CD4-positive, CD25-positive, alpha-beta regulatory T cell (primary cell): ENCODE data around the gene SMURF1. TPM values are rescaled to one million over a fixed set of nuclear protein-coding genes. Genes with fewer than 3 reads are reported as not detected.
A peak's percentile ranks its signal among the peaks of the same experiment; 100 is the strongest.

ENCODE experiments used
- ATAC-seq, 2 donors: fragments of 150-1000 bp; cut with Tn5 transposase; one replicate each; pipeline ENCODE4 v1.10.0; 2021; ENCODE audit warnings: low read depth in 2 of 2, moderate number of reproducible peaks in 2 of 2, moderate library complexity in 1 of 2
- DNase-seq, 3 donors: peaks; one replicate each; pipeline versions ENCODE4 v3.0.0 to v3.0.0-alpha.2; 2012 to 2022; ENCODE audit warnings: mixed read lengths in 1 of 3
- H3K27ac ChIP-seq: one replicate; pipeline ENCODE4 v1.7.0; 2013; ENCODE audit warnings: mild to moderate bottlenecking, low read length; ENCODE audit not compliant: insufficient read depth, poor library complexity, severe bottlenecking
- H3K27me3 ChIP-seq: one replicate; pipeline ENCODE4 v1.7.0; 2013; ENCODE audit warnings: low read length; ENCODE audit not compliant: control insufficient read depth, insufficient read depth
- H3K36me3 ChIP-seq: one replicate; pipeline ENCODE4 v1.7.0; 2013; ENCODE audit warnings: mild to moderate bottlenecking, low read length, moderate library complexity; ENCODE audit not compliant: control insufficient read depth, insufficient read depth
- H3K4me1 ChIP-seq: 2 replicates; pipeline ENCODE4 v1.7.0; 2013; ENCODE audit warnings: mild to moderate bottlenecking, low read length; ENCODE audit not compliant: insufficient read depth, control insufficient read depth, poor library complexity, severe bottlenecking
- H3K4me3 ChIP-seq: one replicate; pipeline ENCODE4 v1.7.0; 2013; ENCODE audit warnings: low read depth, mild to moderate bottlenecking, low read length, moderate library complexity
- H3K9me3 ChIP-seq, 2 experiments: 1 replicate in 1 of 2; 2 replicates in 1 of 2; pipeline ENCODE4 v1.7.0; 2013; ENCODE audit warnings: low read length in 2 of 2, mild to moderate bottlenecking in 1 of 2, moderate library complexity in 1 of 2; ENCODE audit not compliant: control insufficient read depth in 2 of 2
- H3K27ac Mint-ChIP-seq, 3 donors: one replicate each; pipeline ENCODE4 v1.8.0; 2020 to 2022; ENCODE audit warnings: mild to moderate bottlenecking in 3 of 3, mixed read lengths in 3 of 3, moderate library complexity in 2 of 3
- H3K27me3 Mint-ChIP-seq: one replicate; pipeline ENCODE4 v1.8.0; 2022; ENCODE audit warnings: mild to moderate bottlenecking, mixed read lengths
- H3K36me3 Mint-ChIP-seq: one replicate; pipeline ENCODE4 v1.8.0; 2020; ENCODE audit warnings: mixed read lengths
- H3K4me1 Mint-ChIP-seq, 4 donors: one replicate each; pipeline ENCODE4 v1.8.0; 2020 to 2022; ENCODE audit warnings: mixed read lengths in 4 of 4, mild to moderate bottlenecking in 1 of 4
- H3K4me3 Mint-ChIP-seq, 4 donors: one replicate each; pipeline ENCODE4 v1.8.0; 2020 to 2022; ENCODE audit warnings: mild to moderate bottlenecking in 4 of 4, mixed read lengths in 4 of 4, moderate library complexity in 3 of 4
- H3K9me3 Mint-ChIP-seq, 7 donors: one replicate each; pipeline ENCODE4 v1.8.0; 2020 to 2022; ENCODE audit warnings: mixed read lengths in 7 of 7, mild to moderate bottlenecking in 3 of 7, moderate library complexity in 2 of 7
- polyA plus RNA-seq, 4 donors: library from polyadenylated mRNA; unstranded; fragments of 300-500 nt; fragmentation: Illumina TruSeq; gene quantifications; one replicate each; pipeline ENCODE4 v1.2.3, GENCODE V29; 2021
- total RNA-seq: library from RNA; stranded (reverse); gene quantifications from one replicate; pipeline ENCODE4 v1.2.3, GENCODE V29; 2022

SMURF1 gene
- total and polyA plus RNA-seq, 5 donors from 2014 or later: 1.3 to 35.3 (median 1.7) TPM

DNA sequence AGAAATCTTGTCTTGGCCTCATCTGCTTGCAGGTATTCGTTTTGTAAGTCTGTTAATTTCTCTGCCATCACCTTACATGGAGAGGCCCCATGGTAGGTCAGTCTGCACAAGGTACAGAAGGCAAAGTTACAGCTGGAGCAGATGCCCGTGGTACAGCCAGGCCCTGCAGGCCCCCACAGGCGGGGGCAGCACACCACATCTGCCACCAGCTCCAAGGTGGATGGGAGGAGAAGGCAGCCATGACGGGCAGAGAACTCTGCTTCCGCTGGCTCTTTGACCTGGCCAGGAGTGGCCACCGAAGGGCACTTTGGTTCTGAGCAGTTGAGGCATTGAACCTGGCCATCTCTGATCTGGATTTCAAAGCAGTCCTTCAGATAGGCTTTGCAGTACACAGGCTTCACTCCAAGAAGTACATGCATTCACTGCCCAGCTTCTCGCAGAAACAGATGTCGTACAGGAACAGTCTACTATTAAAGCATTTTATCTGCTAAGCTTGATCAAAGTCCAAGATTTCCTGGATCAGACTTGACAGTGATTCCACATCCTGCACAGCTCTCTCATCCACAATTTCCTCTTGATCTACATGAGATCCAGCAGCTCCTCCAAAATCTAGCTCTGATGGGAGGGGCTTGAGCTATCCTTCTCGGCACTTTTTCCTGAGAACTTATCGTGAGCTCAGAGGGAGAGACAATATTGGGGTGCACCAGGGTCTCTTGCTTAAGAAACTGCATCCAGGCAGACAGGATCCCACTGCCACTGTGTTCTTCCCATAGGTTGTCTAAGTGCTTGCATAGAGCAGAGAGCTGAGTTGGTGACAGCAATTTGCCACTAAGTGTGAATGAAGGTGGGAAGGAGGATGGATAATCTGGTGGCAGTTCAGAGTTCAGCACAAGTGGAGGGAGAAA lies 144.8 kb downstream of the SMURF1 start:
- Histone ChIP-seq H3K4me3 (no peak overlapping the region), H3K27ac (no peak overlapping the region), H3K36me3 (peaks cover 84% of the 10 kb centered on the region), H3K4me1 (no peaks in the 10 kb centered on the region), H3K9me3 (no peaks in the 10 kb centered on the region), H3K27me3 (no peaks in the 10 kb centered on the region)
- peak overlapping the region in 1 of 4 donors; percentile 19 for H3K4me3 Mint-ChIP-seq
- H3K36me3 Mint-ChIP-seq: peaks cover 41% of the 10 kb centered on the region
- no peaks in the 10 kb centered on the region for H3K27me3 Mint-ChIP-seq
- H3K27ac Mint-ChIP-seq: peak overlapping the region in 2 of 3 donors; percentile 20 to 48
- peaks cover 0 to 3% (median 0%) of the 10 kb centered on the region in 4 donors for H3K4me1 Mint-ChIP-seq
- H3K9me3 Mint-ChIP-seq: no peaks in the 10 kb centered on the region
- no peak for ATAC-seq
- DNase-seq: no peak

DNA sequence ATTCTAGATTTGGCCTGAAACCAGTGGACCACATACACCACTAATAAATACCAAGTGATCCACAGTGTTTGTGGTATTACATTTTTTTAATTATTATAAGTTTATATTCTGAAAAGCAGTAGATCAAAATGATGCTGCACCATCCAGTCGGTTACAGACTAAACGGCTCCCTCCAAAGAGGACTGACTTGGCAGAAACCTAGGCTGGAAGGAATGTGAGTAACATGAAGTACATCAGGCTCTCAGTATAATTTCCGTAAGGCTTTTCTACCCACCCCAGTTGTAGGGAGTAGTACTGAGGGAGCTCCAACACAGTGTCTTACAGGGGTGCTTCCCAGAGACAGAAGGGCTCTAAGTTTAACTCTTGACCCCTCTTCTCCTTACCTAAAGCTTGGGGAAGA lies 146.1 kb downstream of the SMURF1 start:
- H3K9me3 ChIP-seq: no peaks in the 10 kb centered on the region
- H3K4me3 Mint-ChIP-seq: no peak overlapping the region
- DNase-seq: no peak
- H3K4me1 Mint-ChIP-seq: peaks cover 0 to 3% (median 0%) of the 10 kb centered on the region in 4 donors
- H3K27ac Mint-ChIP-seq: peak overlapping the region in 1 of 3 donors; percentile 23
- no peak for ATAC-seq
- no peaks in the 10 kb centered on the region for H3K9me3 Mint-ChIP-seq
- H3K4me3 ChIP-seq: no peak overlapping the region
- no peak overlapping the region for H3K27ac ChIP-seq
- H3K27me3 ChIP-seq: no peaks in the 10 kb centered on the region
- H3K36me3 Mint-ChIP-seq: peaks cover 44% of the 10 kb centered on the region
- no peaks in the 10 kb centered on the region for H3K4me1 ChIP-seq
- H3K36me3 ChIP-seq: peaks cover 87% of the 10 kb centered on the region
- H3K27me3 Mint-ChIP-seq: no peaks in the 10 kb centered on the region

DNA sequence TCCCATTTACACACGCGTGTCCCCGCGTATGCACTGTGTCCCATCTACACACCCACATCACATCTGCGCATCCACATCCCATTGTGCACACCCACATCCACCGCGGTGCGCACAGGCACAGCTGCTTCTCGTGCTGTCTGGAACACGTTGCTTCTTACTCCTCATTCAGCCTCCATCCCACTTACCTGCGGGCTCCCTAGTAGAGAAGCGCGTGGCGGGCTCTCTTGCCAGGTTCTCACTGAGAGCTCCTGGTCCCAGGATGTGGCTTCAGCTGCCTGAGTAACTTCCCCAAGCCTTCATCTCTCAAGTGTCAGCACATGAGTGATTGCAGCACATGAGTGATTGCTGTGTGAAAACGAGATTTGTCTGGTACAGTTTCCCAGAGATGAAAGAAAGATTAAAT lies 147.8 kb downstream of the SMURF1 start:
- Histone ChIP-seq H3K4me3 (no peak overlapping the region), H3K36me3 (peaks cover 94% of the 10 kb centered on the region), H3K27me3 (no peaks in the 10 kb centered on the region), H3K27ac (no peak overlapping the region), H3K4me1 (no peaks in the 10 kb centered on the region), H3K9me3 (no peaks in the 10 kb centered on the region)
- H3K27ac Mint-ChIP-seq: no peak overlapping the region
- peaks cover 0 to 3% (median 0%) of the 10 kb centered on the region in 4 donors for H3K4me1 Mint-ChIP-seq
- no peak overlapping the region for H3K4me3 Mint-ChIP-seq
- H3K9me3 Mint-ChIP-seq: no peaks in the 10 kb centered on the region
- no peaks in the 10 kb centered on the region for H3K27me3 Mint-ChIP-seq
- peaks cover 45% of the 10 kb centered on the region for H3K36me3 Mint-ChIP-seq
- DNase-seq (no peak), ATAC-seq (no peak)

- Histone ChIP-seq H3K4me3 (no peak overlapping the region), H3K27ac (no peak overlapping the region), H3K27me3 (no peaks in the 10 kb centered on the region), H3K4me1 (no peaks in the 10 kb centered on the region), H3K9me3 (no peaks in the 10 kb centered on the region), H3K36me3 (peaks cover 94% of the 10 kb centered on the region)
- peak overlapping the region in 1 of 3 donors; percentile 67 for H3K27ac Mint-ChIP-seq
- H3K27me3 Mint-ChIP-seq: no peaks in the 10 kb centered on the region
- peaks cover 43% of the 10 kb centered on the region for H3K36me3 Mint-ChIP-seq
- H3K9me3 Mint-ChIP-seq: no peaks in the 10 kb centered on the region
- H3K4me3 Mint-ChIP-seq: no peak overlapping the region
- DNase-seq: no peak
- H3K4me1 Mint-ChIP-seq: peaks cover 0 to 3% (median 0%) of the 10 kb centered on the region in 4 donors
- ATAC-seq: no peak
Observed at GRCh38 chr7:98995523-98996149, 148.3 kb downstream of the SMURF1 start.

DNA sequence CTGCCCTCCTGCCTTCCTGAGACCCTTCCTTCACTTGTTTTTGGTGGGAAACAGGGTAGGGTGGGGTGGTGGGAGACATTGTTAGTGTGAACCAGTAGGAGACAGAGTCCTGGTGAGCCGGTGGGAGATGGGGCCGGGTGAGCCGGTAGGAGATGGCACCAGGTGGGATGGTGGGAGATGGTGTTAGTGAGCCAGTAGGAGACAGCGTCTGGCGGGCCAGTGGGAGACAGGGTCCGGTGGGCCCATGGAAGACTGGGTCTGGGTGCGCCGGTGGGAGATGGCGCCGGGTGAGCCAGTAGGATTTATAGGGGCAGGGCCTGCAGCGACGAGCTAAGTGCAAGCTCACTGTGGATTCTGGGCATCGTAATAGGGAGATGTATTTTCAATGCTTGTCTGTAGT lies 148.8 kb downstream of the SMURF1 start:
- Mint-ChIP-seq H3K4me1 (peaks cover 0 to 3% (median 0%) of the 10 kb centered on the region in 4 donors), H3K27ac (no peak overlapping the region), H3K4me3 (no peak overlapping the region)

GRCh38 chr7:98994046-98994944 lies 149.6 kb downstream of the SMURF1 start:
- H3K36me3 Mint-ChIP-seq: peaks cover 46% of the 10 kb centered on the region
- no peak for ATAC-seq
- no peak overlapping the region for H3K27ac Mint-ChIP-seq

More for the DNA sequence above, 148.8 kb downstream of the SMURF1 start:
- ATAC-seq (no peak), DNase-seq (no peak)
- H3K4me1 ChIP-seq: no peaks in the 10 kb centered on the region
- Mint-ChIP-seq H3K36me3 (peaks cover 46% of the 10 kb centered on the region), H3K9me3 (no peaks in the 10 kb centered on the region), H3K27me3 (no peaks in the 10 kb centered on the region)
- no peaks in the 10 kb centered on the region for H3K9me3 ChIP-seq
- H3K27me3 ChIP-seq: no peaks in the 10 kb centered on the region
- H3K36me3 ChIP-seq: peaks cover 94% of the 10 kb centered on the region
- H3K4me3 ChIP-seq: no peak overlapping the region
- no peak overlapping the region for H3K27ac ChIP-seq

More at GRCh38 chr7:98994046-98994944, 149.6 kb downstream of the SMURF1 start:
- no peak for DNase-seq
- no peaks in the 10 kb centered on the region for H3K27me3 ChIP-seq
- Mint-ChIP-seq H3K27me3 (no peaks in the 10 kb centered on the region), H3K4me3 (no peak overlapping the region), H3K9me3 (no peaks in the 10 kb centered on the region), H3K4me1 (peaks cover 0 to 3% (median 0%) of the 10 kb centered on the region in 4 donors)
- no peaks in the 10 kb centered on the region for H3K9me3 ChIP-seq
- peaks cover 94% of the 10 kb centered on the region for H3K36me3 ChIP-seq
- H3K27ac ChIP-seq: no peak overlapping the region
- H3K4me3 ChIP-seq: no peak overlapping the region
- no peaks in the 10 kb centered on the region for H3K4me1 ChIP-seq
